IPS-18a (cell line): ENCODE measurements around the gene TMEM271.

Experiments
- H3K27ac ChIP-seq: one replicate; pipeline ENCODE4 v1.5.1; 2013; ENCODE audit warnings: low read length
- H3K27me3 ChIP-seq: one replicate; pipeline ENCODE4 v1.6.1; 2013; ENCODE audit warnings: mild to moderate bottlenecking, low read length; ENCODE audit not compliant: control insufficient read depth, insufficient read depth
- H3K36me3 ChIP-seq: one replicate; pipeline ENCODE4 v1.6.1; 2013; ENCODE audit warnings: low read depth, low read length; ENCODE audit not compliant: control insufficient read depth
- H3K4me1 ChIP-seq: one replicate; pipeline ENCODE4 v1.6.1; 2013; ENCODE audit warnings: low read depth, low read length; ENCODE audit not compliant: control insufficient read depth
- H3K4me3 ChIP-seq: one replicate; pipeline ENCODE4 v1.5.1; 2013; ENCODE audit warnings: low read length
- H3K9ac ChIP-seq: one replicate; pipeline ENCODE4 v1.6.1; 2013; ENCODE audit warnings: mild to moderate bottlenecking, low read length, moderate library complexity
- H3K9me3 ChIP-seq: one replicate; pipeline ENCODE4 v1.6.1; 2013; ENCODE audit warnings: low read depth, low read length; ENCODE audit not compliant: control insufficient read depth

The TMEM271 gene

DNA sequence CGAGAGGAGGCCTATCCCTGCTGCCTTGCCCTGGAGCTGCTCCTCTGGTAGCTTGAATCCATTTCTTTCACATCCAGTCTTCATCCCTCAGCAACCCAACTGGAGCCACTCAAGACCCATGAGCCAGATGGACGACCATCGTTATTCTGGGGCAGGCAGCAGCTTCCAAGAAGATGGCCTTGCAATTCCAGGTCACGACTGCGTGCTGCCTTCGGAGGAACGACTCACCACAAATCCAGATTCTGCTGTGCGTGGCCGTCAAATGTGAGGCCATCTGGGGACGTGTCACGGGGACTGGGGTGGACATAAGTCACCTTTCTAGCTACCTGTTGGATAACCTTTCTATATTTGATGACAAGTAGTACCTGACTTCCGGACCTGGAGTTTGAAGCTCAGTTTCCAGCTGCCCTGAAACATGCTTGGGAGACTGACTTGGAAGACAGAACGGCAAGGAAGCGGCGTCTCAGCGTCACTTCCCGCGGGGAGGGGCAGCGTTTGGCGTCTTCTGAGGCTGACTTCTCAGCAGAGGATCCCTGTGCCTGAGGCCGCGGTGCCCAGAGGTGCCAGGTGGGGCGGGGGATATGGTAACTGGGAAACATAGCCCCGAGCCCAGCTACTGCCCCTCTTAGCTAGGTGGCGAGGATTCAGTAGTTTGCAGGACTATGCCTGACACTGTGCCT lies 11.7 kb upstream of the TMEM271 start:
- H3K4me1 ChIP-seq, result no peaks in the 10 kb centered on the region
- H3K9me3 ChIP-seq, result peaks cover 5% of the 10 kb centered on the region
- no peak overlapping the region for H3K27ac ChIP-seq
- no peak overlapping the region for H3K4me3 ChIP-seq
- H3K27me3 ChIP-seq, result no peaks in the 10 kb centered on the region
- H3K36me3 ChIP-seq, result no peaks in the 10 kb centered on the region
- no peak overlapping the region for H3K9ac ChIP-seq

GRCh38 chr4:583820-584219 lies 7.7 kb upstream of the TMEM271 start:
- H3K9me3 ChIP-seq, result peaks cover 5% of the 10 kb centered on the region
- H3K9ac ChIP-seq, result no peak overlapping the region
- no peaks in the 10 kb centered on the region for H3K4me1 ChIP-seq
- H3K27ac ChIP-seq, result no peak overlapping the region
- H3K36me3 ChIP-seq, result no peaks in the 10 kb centered on the region
- H3K4me3 ChIP-seq, result no peak overlapping the region
- H3K27me3 ChIP-seq, result peaks cover 39% of the 10 kb centered on the region

DNA sequence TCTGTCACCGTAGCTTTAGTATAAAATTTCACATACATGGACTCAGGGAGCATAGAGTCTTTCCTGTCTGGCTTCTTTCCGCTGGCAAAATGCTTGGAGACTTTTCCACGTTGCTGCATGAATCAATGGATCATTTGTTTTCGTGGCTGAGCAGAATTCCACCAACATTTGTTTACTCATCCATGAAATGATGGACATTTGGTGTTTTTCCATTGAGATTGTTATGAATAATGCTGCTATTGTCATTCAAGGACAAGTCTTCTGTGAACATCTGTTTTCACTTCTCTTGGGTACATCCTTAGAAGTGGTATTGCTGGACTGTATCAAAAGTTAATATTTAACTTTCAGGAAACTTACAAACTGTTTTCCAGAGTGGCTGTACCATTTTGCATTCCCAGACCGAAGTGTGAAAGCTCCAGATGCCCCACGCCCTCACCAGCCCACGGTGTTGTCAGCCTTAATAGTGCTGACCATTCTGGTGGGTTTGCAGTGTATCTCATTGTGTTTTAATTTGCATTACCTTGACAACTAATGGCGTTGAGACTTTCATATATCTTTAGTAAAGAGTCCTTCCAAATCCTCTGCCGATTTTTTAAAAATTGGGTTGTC lies 5.8 kb upstream of the TMEM271 start:
- Histone ChIP-seq H3K4me3 (no peak overlapping the region), H3K9ac (no peak overlapping the region), H3K9me3 (peaks cover 5% of the 10 kb centered on the region), H3K36me3 (no peaks in the 10 kb centered on the region), H3K27me3 (peaks cover 58% of the 10 kb centered on the region), H3K27ac (no peak overlapping the region), H3K4me1 (peaks cover 5% of the 10 kb centered on the region)

DNA sequence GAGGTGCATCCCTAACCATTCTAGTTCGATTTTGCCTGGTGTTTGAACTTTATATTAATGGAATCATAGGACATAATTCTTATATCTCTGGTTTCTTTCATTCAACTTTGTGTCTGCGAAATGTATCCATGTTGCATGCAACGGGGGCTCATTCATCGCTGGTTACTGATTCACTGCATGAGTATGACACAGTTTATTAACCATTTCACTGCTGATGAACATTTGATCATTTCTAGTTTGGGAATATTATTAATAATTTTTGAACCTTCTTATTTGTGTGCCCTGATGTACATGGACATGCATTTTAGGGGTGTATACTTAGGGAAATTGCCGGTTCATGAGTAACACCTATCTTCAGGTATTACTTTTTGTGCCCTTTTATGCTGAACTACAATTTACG lies 5.1 kb upstream of the TMEM271 start:
- H3K4me3 ChIP-seq, result no peak overlapping the region
- peaks cover 5% of the 10 kb centered on the region for H3K9me3 ChIP-seq
- H3K4me1 ChIP-seq, result peaks cover 5% of the 10 kb centered on the region
- no peak overlapping the region for H3K27ac ChIP-seq
- H3K27me3 ChIP-seq, result peaks cover 64% of the 10 kb centered on the region
- no peak overlapping the region for H3K9ac ChIP-seq
- no peaks in the 10 kb centered on the region for H3K36me3 ChIP-seq

- Histone ChIP-seq H3K9me3 (peaks cover 5% of the 10 kb centered on the region), H3K9ac (no peak overlapping the region), H3K27me3 (peaks cover 73% of the 10 kb centered on the region), H3K4me1 (peaks cover 5% of the 10 kb centered on the region), H3K4me3 (no peak overlapping the region), H3K27ac (no peak overlapping the region), H3K36me3 (no peaks in the 10 kb centered on the region)
These were observed 3.6 kb upstream of the TMEM271 start for GRCh38 chr4:579543-580175.

DNA sequence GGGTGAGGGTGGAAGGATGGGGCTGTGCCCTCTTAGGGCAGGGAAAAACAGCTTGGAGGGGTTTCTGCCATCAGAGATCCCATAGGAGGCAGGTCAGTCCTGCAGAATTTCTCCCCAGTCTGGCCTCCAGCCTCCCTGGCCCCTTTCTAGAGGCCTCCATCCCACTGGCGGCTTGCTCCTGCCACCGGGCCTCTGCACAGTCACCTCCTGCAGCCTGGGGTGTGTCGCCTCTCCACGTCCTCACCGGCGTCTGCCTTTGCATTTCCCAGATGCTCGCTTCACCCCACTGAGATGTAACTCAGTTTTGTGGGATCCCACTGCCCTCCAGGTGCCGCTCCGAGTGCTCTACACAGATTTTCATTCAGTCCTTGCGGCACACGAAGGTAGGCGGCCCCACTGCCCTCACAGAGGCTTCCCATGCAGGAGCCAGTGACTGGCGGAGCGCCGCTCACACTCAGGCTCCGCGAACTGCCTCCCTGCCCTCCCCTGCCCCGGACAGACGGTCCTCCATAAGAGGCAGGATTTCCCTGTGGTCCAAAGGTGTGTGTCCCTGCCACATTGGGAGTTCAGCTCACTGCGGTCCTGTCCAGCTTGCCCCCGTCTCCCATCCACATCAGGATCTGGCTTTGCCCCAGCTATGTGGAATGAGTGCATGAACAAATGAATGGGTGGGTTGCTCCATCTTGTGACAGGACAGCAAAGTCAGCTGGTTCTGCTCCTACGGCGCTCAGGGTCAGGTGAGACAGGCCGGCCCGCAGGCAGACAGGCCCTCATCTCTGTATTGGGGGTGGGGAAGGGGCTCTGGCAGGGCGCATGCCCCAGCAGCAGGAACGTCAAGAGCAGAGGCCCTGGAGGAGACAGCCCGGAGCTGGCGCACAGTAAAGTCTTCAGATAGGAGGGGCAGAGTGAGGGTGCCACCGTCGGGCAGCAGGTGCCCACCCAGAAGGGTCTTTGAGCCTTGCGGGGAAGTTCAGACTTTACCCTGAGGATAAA lies 2.7 kb upstream of the TMEM271 start:
- Histone ChIP-seq H3K36me3 (no peaks in the 10 kb centered on the region), H3K27ac (no peak overlapping the region), H3K4me3 (no peak overlapping the region), H3K4me1 (peaks cover 5% of the 10 kb centered on the region), H3K27me3 (peaks cover 82% of the 10 kb centered on the region), H3K9me3 (no peaks in the 10 kb centered on the region), H3K9ac (no peak overlapping the region)

- peak overlapping the region; percentile 67 for H3K4me3 ChIP-seq
- peaks cover 92% of the 10 kb centered on the region for H3K27me3 ChIP-seq
These were observed 1.7 kb upstream of the TMEM271 start for GRCh38 chr4:577499-578450.

GRCh38 chr4:576991-577498 lies 950 bp upstream of the TMEM271 start:
- H3K4me3 ChIP-seq, result peak overlapping the region; percentile 67
- H3K9ac ChIP-seq, result no peak overlapping the region
- peaks cover 93% of the 10 kb centered on the region for H3K27me3 ChIP-seq
- H3K36me3 ChIP-seq, result no peaks in the 10 kb centered on the region
- H3K27ac ChIP-seq, result no peak overlapping the region
- peaks cover 5% of the 10 kb centered on the region for H3K4me1 ChIP-seq
- H3K9me3 ChIP-seq, result no peaks in the 10 kb centered on the region

More at GRCh38 chr4:577499-578450, 1.7 kb upstream of the TMEM271 start:
- Histone ChIP-seq H3K27ac (no peak overlapping the region), H3K4me1 (peaks cover 5% of the 10 kb centered on the region), H3K9me3 (no peaks in the 10 kb centered on the region), H3K9ac (no peak overlapping the region), H3K36me3 (no peaks in the 10 kb centered on the region)

GRCh38 chr4:575281-576141 lies 584 bp downstream of the TMEM271 start:
- Histone ChIP-seq H3K4me3 (no peak overlapping the region), H3K9me3 (no peaks in the 10 kb centered on the region), H3K4me1 (peaks cover 5% of the 10 kb centered on the region), H3K27me3 (peaks cover 92% of the 10 kb centered on the region), H3K36me3 (no peaks in the 10 kb centered on the region), H3K27ac (no peak overlapping the region), H3K9ac (no peak overlapping the region)
